Gastroesophageal sphincter (tissue), 4 donors: ENCODE measurements around the gene LRP1B. TPM values are rescaled to one million over a fixed set of nuclear protein-coding genes. Genes with fewer than 3 reads are reported as not detected.

Source experiments
- ATAC-seq: fragments of 150-250 bp; one replicate; pipeline ENCODE4 v1.9.1; 2016; ENCODE audit warnings: mild to moderate bottlenecking, moderate library complexity
- H3K27ac ChIP-seq, 4 donors: fragments of 200-600 bp; sonication (generic) in 3 of 4; 1 replicate in 3 of 4; 2 replicates in 1 of 4; pipeline ENCODE4 v1.5.1; 2016 to 2019
- H3K27me3 ChIP-seq: fragments of 200-600 bp; sonication (generic); one replicate; pipeline ENCODE4 v1.5.1; 2019
- H3K36me3 ChIP-seq, 2 donors: fragments of 200-600 bp; sonication (generic); one replicate each; pipeline ENCODE4 v1.5.1; 2019; ENCODE audit warnings: control low read depth in 1 of 2
- H3K4me1 ChIP-seq, 3 donors: fragments of 200-600 bp; sonication (generic); 1 replicate in 2 of 3; 2 replicates in 1 of 3; pipeline ENCODE4 v1.5.1; 2016 to 2019; ENCODE audit warnings: control low read depth in 2 of 3
- H3K4me3 ChIP-seq, 2 donors: fragments of 200-600 bp; sonication (generic); one replicate each; pipeline ENCODE4 v1.5.1; 2019; ENCODE audit warnings: mild to moderate bottlenecking in 1 of 2, moderate library complexity in 1 of 2
- H3K9me3 ChIP-seq, 3 donors: fragments of 200-600 bp; sonication (generic); one replicate each; pipeline ENCODE4 v1.5.1; 2017 to 2019; ENCODE audit warnings: control low read depth in 2 of 3
- EP300 ChIP-seq: sonication (generic); formaldehyde crosslinking; IDR thresholded peaks from one replicate; pipeline ENCODE4 v1.6.1; 2017; ENCODE audit warnings: antibody characterized with exemption, mild to moderate bottlenecking
- POLR2A ChIP-seq, 2 donors: fragments of 450-650 bp; IDR thresholded peaks; one replicate each; pipeline ENCODE4 v1.6.1; 2017; ENCODE audit warnings: antibody characterized with exemption in 2 of 2, mild to moderate bottlenecking in 2 of 2, moderate library complexity in 1 of 2
- POLR2AphosphoS5 ChIP-seq: sonication (generic); formaldehyde crosslinking; IDR thresholded peaks from one replicate; pipeline ENCODE4 v1.6.1; 2017; ENCODE audit warnings: antibody characterized with exemption
- WGBS, 2 donors: methylation state at CpG; one replicate each; pipeline ENCODE4 v1.1.5; 2018; ENCODE audit warnings: low coverage in 1 of 2; 5-methylcytosine and 5-hydroxymethylcytosine counted together
- total RNA-seq, 4 donors: library from RNA; depleted of rRNA; stranded (reverse); fragments of >200 nt; gene quantifications; one replicate each; pipeline ENCODE4 v1.1.0, GENCODE V29; 2016
- TF ChIP-seq, protein P1 (sequence below), 4 experiments: fragments of 200-600 bp in 2 of 4; fragments of 450-650 bp in 2 of 4; sonication (generic) in 1 of 4; IDR thresholded peaks; one replicate each; pipeline ENCODE4 v1.5.1; 2017 to 2019; ENCODE audit warnings: antibody characterized with exemption in 4 of 4, mild to moderate bottlenecking in 2 of 4, moderate library complexity in 2 of 4

LRP1B gene
- total RNA-seq, 4 donors from 2014 or later = 0.27 to 20.7 (median 3.2) TPM

GRCh38 chr2:140791802-140792201 is 1339.0 kb downstream of the LRP1B start:
- TF ChIP-seq POLR2A (IDR thresholded peaks at IDR 0.05) (no peak), EP300 (no peak), POLR2AphosphoS5 (no peak)
- TF ChIP-seq, protein P1, sequence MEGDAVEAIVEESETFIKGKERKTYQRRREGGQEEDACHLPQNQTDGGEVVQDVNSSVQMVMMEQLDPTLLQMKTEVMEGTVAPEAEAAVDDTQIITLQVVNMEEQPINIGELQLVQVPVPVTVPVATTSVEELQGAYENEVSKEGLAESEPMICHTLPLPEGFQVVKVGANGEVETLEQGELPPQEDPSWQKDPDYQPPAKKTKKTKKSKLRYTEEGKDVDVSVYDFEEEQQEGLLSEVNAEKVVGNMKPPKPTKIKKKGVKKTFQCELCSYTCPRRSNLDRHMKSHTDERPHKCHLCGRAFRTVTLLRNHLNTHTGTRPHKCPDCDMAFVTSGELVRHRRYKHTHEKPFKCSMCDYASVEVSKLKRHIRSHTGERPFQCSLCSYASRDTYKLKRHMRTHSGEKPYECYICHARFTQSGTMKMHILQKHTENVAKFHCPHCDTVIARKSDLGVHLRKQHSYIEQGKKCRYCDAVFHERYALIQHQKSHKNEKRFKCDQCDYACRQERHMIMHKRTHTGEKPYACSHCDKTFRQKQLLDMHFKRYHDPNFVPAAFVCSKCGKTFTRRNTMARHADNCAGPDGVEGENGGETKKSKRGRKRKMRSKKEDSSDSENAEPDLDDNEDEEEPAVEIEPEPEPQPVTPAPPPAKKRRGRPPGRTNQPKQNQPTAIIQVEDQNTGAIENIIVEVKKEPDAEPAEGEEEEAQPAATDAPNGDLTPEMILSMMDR (IDR thresholded peaks at IDR 0.05) = no peak
- Histone ChIP-seq H3K4me3 (no peak overlapping the region), H3K27me3 (no peaks in the 10 kb centered on the region), H3K36me3 (no peaks in the 10 kb centered on the region), H3K27ac (no peak overlapping the region), H3K9me3 (no peaks in the 10 kb centered on the region), H3K4me1 (no peaks in the 10 kb centered on the region)
- 79 to 92% methylated on average over 2 of the region's 2 CpGs for WGBS, 2 donors
- ATAC-seq = no peak

DNA sequence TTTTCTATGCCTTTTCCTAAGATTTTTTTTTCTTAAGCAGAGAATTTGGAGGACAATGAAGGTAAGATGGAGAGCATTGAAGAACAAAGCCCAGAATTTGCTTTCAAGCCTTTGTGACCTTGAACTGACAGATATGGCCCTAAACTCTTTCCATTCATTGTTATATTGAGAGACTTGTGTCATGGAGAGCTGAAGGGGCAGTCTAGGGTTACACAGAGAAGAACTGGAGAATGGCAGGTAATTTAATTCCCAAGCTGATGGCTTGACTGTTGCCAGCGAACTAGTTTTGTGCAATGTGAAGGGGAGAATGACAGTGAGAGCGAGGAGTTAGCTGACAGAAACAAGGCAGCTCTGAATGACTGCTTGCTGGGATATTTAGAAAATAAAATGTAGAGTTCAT is 1344.2 kb downstream of the LRP1B start:
- H3K27me3 ChIP-seq = no peaks in the 10 kb centered on the region
- no peaks in the 10 kb centered on the region for H3K9me3 ChIP-seq
- no peak for ATAC-seq
- 94 to 100% methylated on average over 1 to 2 of the region's 2 CpGs for whole genome bisulfite sequencing, 2 donors
- TF ChIP-seq POLR2AphosphoS5 (no peak), EP300 (no peak), POLR2A (IDR thresholded peaks at IDR 0.05) (no peak)
- TF ChIP-seq, protein P1 (IDR thresholded peaks at IDR 0.05) = no peak
- H3K36me3 ChIP-seq = no peaks in the 10 kb centered on the region
- no peak overlapping the region for H3K27ac ChIP-seq
- no peak overlapping the region for H3K4me3 ChIP-seq
- H3K4me1 ChIP-seq = no peaks in the 10 kb centered on the region

GRCh38 chr2:140775411-140775810 is 1355.4 kb downstream of the LRP1B start:
- TF ChIP-seq EP300 (no peak), POLR2A (IDR thresholded peaks at IDR 0.05) (no peak), POLR2AphosphoS5 (no peak)
- TF ChIP-seq, protein P1 (IDR thresholded peaks at IDR 0.05) = no peak

DNA sequence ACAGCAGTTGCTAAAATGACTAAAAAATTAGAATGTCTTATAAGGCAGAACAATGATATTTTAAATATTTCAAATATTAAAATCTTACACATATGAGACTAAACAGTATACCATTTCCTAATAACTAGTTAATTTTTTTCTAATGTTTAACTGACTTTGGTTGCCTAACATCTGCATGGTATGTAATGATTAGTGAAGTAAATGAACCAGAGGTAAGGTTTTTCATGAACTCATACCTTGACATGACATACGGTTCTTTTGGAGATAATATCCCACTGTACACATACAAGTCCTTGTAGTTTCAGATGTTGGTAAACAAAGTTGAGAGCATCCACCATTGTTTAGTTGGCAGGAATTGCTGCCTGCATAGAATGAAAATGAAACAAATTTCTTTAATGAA is 1360.2 kb downstream of the LRP1B start:
- Histone ChIP-seq H3K27ac (no peak overlapping the region), H3K36me3 (no peaks in the 10 kb centered on the region), H3K9me3 (no peaks in the 10 kb centered on the region), H3K4me1 (no peaks in the 10 kb centered on the region), H3K4me3 (no peak overlapping the region), H3K27me3 (no peaks in the 10 kb centered on the region)
- WGBS, 2 donors = 79% methylated on average over 1 of the region's 1 CpG; no CpG with 5 or more reads in 1 of the 2 donors
- TF ChIP-seq POLR2AphosphoS5 (no peak), POLR2A (IDR thresholded peaks at IDR 0.05) (no peak), EP300 (no peak)
- TF ChIP-seq, protein P1 (IDR thresholded peaks at IDR 0.05) = no peak
- ATAC-seq = no peak

More at GRCh38 chr2:140775411-140775810, 1355.4 kb downstream of the LRP1B start:
- no peaks in the 10 kb centered on the region for H3K36me3 ChIP-seq
- no peak overlapping the region for H3K4me3 ChIP-seq
- no peak for ATAC-seq
- H3K9me3 ChIP-seq = no peaks in the 10 kb centered on the region
- H3K4me1 ChIP-seq = no peaks in the 10 kb centered on the region
- no peaks in the 10 kb centered on the region for H3K27me3 ChIP-seq
- no peak overlapping the region for H3K27ac ChIP-seq

DNA sequence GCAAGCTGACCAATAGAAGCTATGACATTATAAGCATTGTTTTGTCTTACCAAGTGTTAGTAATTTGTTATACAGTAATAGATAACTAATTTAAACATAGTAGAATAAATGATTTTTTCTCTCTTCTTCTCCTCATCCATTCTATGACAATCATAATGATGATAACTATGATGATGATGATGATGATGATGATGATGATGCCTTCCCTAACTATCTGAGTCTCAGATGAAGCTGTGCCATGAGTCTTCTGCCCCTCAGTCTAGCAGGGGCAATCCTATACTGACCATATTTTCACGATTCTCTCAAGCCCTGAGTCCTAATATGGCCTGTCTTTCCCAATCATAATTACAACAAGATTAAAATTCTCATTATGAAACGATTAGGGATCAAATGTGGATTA is 1369.0 kb downstream of the LRP1B start:
- Histone ChIP-seq H3K36me3 (no peaks in the 10 kb centered on the region), H3K4me1 (no peaks in the 10 kb centered on the region), H3K27ac (no peak overlapping the region), H3K4me3 (no peak overlapping the region), H3K9me3 (no peaks in the 10 kb centered on the region), H3K27me3 (no peaks in the 10 kb centered on the region)
- 83 to 88% methylated on average over 2 of the region's 2 CpGs for WGBS, 2 donors
- TF ChIP-seq, protein P1 (IDR thresholded peaks at IDR 0.05) = no peak
- TF ChIP-seq EP300 (no peak), POLR2AphosphoS5 (no peak), POLR2A (IDR thresholded peaks at IDR 0.05) (no peak)
- no peak for ATAC-seq
